H1 (cell line): Measurements from ENCODE around the gene UNC13C. TPM values are rescaled to one million over a fixed set of nuclear protein-coding genes. Genes with fewer than 3 reads are reported as not detected.

Source experiments
- CBX5 ChIP-seq: fragments of 300-800, 300-1000 bp; sonication (generic); IDR thresholded peaks from 2 replicates; pipeline ENCODE4 v1.7.1; 2016; ENCODE audit warnings: antibody characterized with exemption, low read length, low read depth
- CBX8 ChIP-seq: fragments of 300-800, 300-1000 bp; sonication (generic); IDR thresholded peaks from 2 replicates; pipeline ENCODE4 v1.7.1; 2016; ENCODE audit warnings: low read depth, low read length, borderline replicate concordance
- CEBPB ChIP-seq: IDR thresholded peaks from 2 replicates; pipeline ENCODE4 v1.6.1; 2012; ENCODE audit warnings: low read depth, low read length
- CHD2 ChIP-seq: IDR thresholded peaks from 2 replicates; pipeline ENCODE4 v1.6.1; 2012; ENCODE audit warnings: low read length, improper control_type of control experiment
- CHD7 ChIP-seq: fragments of 300-600 bp; sonication (generic); IDR thresholded peaks from 2 replicates; pipeline ENCODE4 v1.7.1; 2012; ENCODE audit warnings: low read length, moderate library complexity, mild to moderate bottlenecking, inconsistent platforms; ENCODE audit not compliant: insufficient replicate concordance
- EGR1 ChIP-seq: IDR thresholded peaks from 2 replicates; pipeline ENCODE4 v1.6.1; 2011; ENCODE audit warnings: low read depth, low read length, borderline replicate concordance
- JUN ChIP-seq: IDR thresholded peaks from 2 replicates; pipeline ENCODE4 v1.6.1; 2011; ENCODE audit warnings: low read depth, mild to moderate bottlenecking, improper control_type of control experiment, low read length
- KDM1A ChIP-seq: fragments of 200-600, 300-600 bp; sonication (generic); IDR thresholded peaks from 2 replicates; pipeline ENCODE4 v1.7.1; 2016; ENCODE audit warnings: mild to moderate bottlenecking, low read length, borderline replicate concordance
- KDM4A ChIP-seq: IDR thresholded peaks from one replicate; pipeline ENCODE4 v1.7.1; 2012; ENCODE audit warnings: low read depth, mild to moderate bottlenecking, moderate library complexity, low read length, inconsistent platforms; ENCODE audit not compliant: severe bottlenecking
- MAFK ChIP-seq: IDR thresholded peaks from 2 replicates; pipeline ENCODE4 v1.6.1; 2012; ENCODE audit warnings: low read depth, mild to moderate bottlenecking, improper control_type of control experiment, low read length
- RAD21 ChIP-seq, 2 experiments: IDR thresholded peaks in 1 of 2; conservative IDR thresholded peaks in 1 of 2; 2 replicates each; pipeline ENCODE4 v1.6.1; 2011; ENCODE audit warnings: low read depth in 2 of 2, low read length in 2 of 2, improper control_type of control experiment in 1 of 2, inconsistent platforms in 1 of 2, mild to moderate bottlenecking in 1 of 2, moderate library complexity in 1 of 2
- RBBP5 ChIP-seq: IDR thresholded peaks from 2 replicates; pipeline ENCODE4 v1.7.1; 2012; ENCODE audit warnings: low read depth, mild to moderate bottlenecking, inconsistent platforms, low read length, moderate library complexity, borderline replicate concordance
- SP4 ChIP-seq: IDR thresholded peaks from 2 replicates; pipeline ENCODE4 v1.6.1; 2012; ENCODE audit warnings: low read length, inconsistent platforms
- polyA plus RNA-seq, 7 experiments: library from polyadenylated mRNA; depleted of rRNA in 3 of 7; stranded (reverse) in 5 of 7; unstranded in 2 of 7; fragments of >200 nt in 5 of 7; fragments of 200-250 nt in 2 of 7; gene quantifications; 1 replicate in 5 of 7; 2 replicates in 1 of 7; 4 replicates in 1 of 7; pipeline versions ENCODE4 v1.2.1 to v1.2.3, GENCODE V29; 2011 to 2013; ENCODE audit warnings: missing spikeins in 2 of 7, mixed read lengths in 2 of 7
- total RNA-seq: library from RNA; stranded (reverse); fragmentation: NEBNext Ultra II Directional; extraction: Animal tissue kit (Norgen Biotek cat#: 25700); gene quantifications from 2 replicates; pipeline ENCODE4 v1.2.1, GENCODE V29; 2021

Gene UNC13C
- total and polyA plus RNA-seq, 2 of the 8 experiments (the other 6 are each of a cell fraction or from before 2014, with no cell fraction given) = 0.02 to 0.13 TPM

GRCh38 chr15:54424171-54424570, 445.9 kb downstream of the UNC13C start (continued):
- TF ChIP-seq CHD7 (no peak), MAFK (no peak), KDM1A (no peak), CBX8 (no peak), JUN (no peak), KDM4A (no peak), SP4 (no peak), EGR1 (no peak), CHD2 (no peak), RBBP5 (no peak), CBX5 (no peak), RAD21 (IDR thresholded peaks at IDR 0.05 in 1 of 2, conservative IDR thresholded peaks at IDR 0.05 in 1 of 2; ENCODE audit: low read depth in 2 of 2, low read length in 2 of 2) (no peak), CEBPB (no peak)
